GM12801 (cell line): Measurements from ENCODE around the gene LDB3.

Experiments used
- CTCF ChIP-seq: IDR thresholded peaks from one replicate; pipeline ENCODE4 v1.5.1; 2011; ENCODE audit warnings: control low read depth; ENCODE audit not compliant: insufficient read length; ENCODE audit errors: extremely low read depth

The LDB3 gene

GRCh38 chr10:86653987-86654386 is 14.3 kb upstream of the LDB3 start:
- no peak for TF ChIP-seq CTCF

GRCh38 chr10:86654411-86655172 is 13.7 kb upstream of the LDB3 start, which contains the start of gene OPN4:
Gene OPN4 (plus strand): TSS chr10:86654547. CDS start chr10:86654784, 237 bp downstream.
- TF ChIP-seq CTCF = no peak

- TF ChIP-seq CTCF = no peak
These were observed 13.2 kb upstream of the LDB3 start for GRCh38 chr10:86655173-86655540.

- no peak for TF ChIP-seq CTCF
These were observed 12.7 kb upstream of the LDB3 start for GRCh38 chr10:86655596-86655995.

- no peak for TF ChIP-seq CTCF
These were observed 11.3 kb upstream of the LDB3 start for GRCh38 chr10:86657011-86657395.

GRCh38 chr10:86657396-86658011 is 10.8 kb upstream of the LDB3 start:
- TF ChIP-seq CTCF = no peak

GRCh38 chr10:86658261-86658741 is 10.0 kb upstream of the LDB3 start:
- TF ChIP-seq CTCF = no peak
